Glomerular visceral epithelial cell (primary cell): ENCODE results near the gene EPAS1.

Experiments
- DNase-seq: peaks from one replicate; pipeline ENCODE4 v3.0.0-alpha.2; 2016; ENCODE audit errors: extremely low spot score

Gene EPAS1

GRCh38 chr2:46300406-46300832, 3.2 kb downstream of the EPAS1 start:
- no peak for DNase-seq

- DNase-seq: no peak
Measured at GRCh38 chr2:46302005-46302695, 4.9 kb downstream of the EPAS1 start.

GRCh38 chr2:46303233-46303632, 6.0 kb downstream of the EPAS1 start:
- no peak for DNase-seq

GRCh38 chr2:46303822-46304221, 6.6 kb downstream of the EPAS1 start:
- DNase-seq: no peak

GRCh38 chr2:46304635-46305034, 7.4 kb downstream of the EPAS1 start:
- DNase-seq: no peak

- no peak for DNase-seq
Measured at GRCh38 chr2:46305187-46305586, 8.0 kb downstream of the EPAS1 start.

- DNase-seq: no peak
Measured at GRCh38 chr2:46305767-46306166, 8.6 kb downstream of the EPAS1 start.

GRCh38 chr2:46306330-46306751, 9.1 kb downstream of the EPAS1 start:
- DNase-seq: peak; percentile 34

- DNase-seq: no peak
Measured at GRCh38 chr2:46306988-46307655, 9.9 kb downstream of the EPAS1 start.

- DNase-seq: no peak
Measured at GRCh38 chr2:46308081-46308480, 10.9 kb downstream of the EPAS1 start.

- DNase-seq: no peak
Measured at GRCh38 chr2:46308629-46309028, 11.4 kb downstream of the EPAS1 start.

- no peak for DNase-seq
Measured at GRCh38 chr2:46309052-46309953, 12.1 kb downstream of the EPAS1 start.

GRCh38 chr2:46310446-46310845, 13.2 kb downstream of the EPAS1 start:
- DNase-seq: no peak

GRCh38 chr2:46311651-46312223, 14.5 kb downstream of the EPAS1 start:
- DNase-seq: no peak

GRCh38 chr2:46313063-46313462, 15.9 kb downstream of the EPAS1 start:
- DNase-seq: no peak

GRCh38 chr2:46314065-46314835, 17.0 kb downstream of the EPAS1 start:
- no peak for DNase-seq

- DNase-seq: peak; percentile 92
Measured at GRCh38 chr2:46315103-46315890, 18.1 kb downstream of the EPAS1 start.

GRCh38 chr2:46317094-46317486, 19.9 kb downstream of the EPAS1 start:
- DNase-seq: no peak

- no peak for DNase-seq
Measured at GRCh38 chr2:46318579-46319460, 21.6 kb downstream of the EPAS1 start.

- no peak for DNase-seq
Measured at GRCh38 chr2:46319711-46320110, 22.5 kb downstream of the EPAS1 start.
